Hypothalamus (tissue), 51 donors: ENCODE results near the gene DGKB.
"Not testable (repeated sequence)": the region's sequence is repeated elsewhere in the genome, so short reads cannot be mapped to it uniquely, and the experiment has no call there.

Experiments used
- DNase-seq, 51 donors: peaks; one replicate each; lab custom pipeline; 2025; lab: John Stamatoyannopoulos, UW

DGKB gene

DNA sequence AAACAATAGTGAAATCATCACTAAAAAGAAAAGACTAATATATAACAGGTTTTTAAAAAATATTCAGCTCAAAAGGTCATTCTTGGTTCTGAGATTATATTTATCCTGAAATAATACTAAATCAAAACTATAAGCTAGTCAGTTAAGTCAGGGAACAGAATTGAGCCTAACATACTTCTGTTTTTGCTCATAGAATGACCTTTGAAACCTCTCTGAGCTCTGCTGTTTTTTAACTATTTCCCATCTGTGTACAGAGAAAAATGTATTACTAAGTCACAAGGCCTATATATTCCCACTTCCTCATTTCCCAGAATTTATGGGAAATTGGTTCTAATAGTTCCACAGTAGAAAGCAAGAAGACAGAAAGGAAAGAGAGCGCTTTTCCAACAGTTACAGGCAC, 566.3 kb downstream of the DGKB start:
- no peak for DNase-seq

DNA sequence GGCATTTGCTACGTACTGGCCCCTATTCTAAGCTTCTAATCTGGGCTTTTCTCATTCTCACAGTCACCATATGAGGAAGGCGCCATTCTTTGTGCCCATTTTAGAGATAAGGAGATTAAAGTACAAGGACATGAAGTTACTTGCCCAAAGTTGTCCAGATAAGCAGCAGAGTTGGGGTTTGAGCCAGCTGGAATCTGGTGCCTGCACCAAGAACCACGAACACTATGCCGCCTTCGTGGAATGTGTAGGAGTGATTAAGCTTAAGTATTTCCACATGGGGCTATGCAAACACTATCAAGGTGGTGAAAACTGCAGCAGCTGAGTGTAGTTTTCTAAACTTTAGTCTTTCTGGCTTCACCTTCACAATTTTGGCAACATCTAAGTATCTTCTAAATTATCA, 570.4 kb downstream of the DGKB start:
- DNase-seq, result no peak

DNA sequence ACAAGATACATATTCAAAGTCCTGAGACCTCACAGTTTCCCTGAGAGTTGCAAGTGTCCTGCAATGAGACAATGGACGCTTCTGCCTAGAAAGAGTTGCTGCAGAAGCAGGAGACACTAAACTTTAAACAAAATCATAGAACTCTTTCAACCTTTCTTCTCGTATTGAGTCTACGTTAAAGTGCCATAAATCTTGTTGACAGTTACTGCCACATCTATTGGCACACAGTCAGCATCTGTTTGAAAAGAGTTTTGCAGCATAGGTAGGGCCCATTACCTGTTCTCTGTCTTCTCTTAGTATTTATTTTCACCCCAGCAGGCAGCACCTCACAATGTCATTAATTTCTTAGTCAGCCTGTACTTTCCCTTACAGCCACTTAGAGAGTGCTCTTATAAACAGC, 577.8 kb downstream of the DGKB start:
- DNase-seq, result no peak

DNA sequence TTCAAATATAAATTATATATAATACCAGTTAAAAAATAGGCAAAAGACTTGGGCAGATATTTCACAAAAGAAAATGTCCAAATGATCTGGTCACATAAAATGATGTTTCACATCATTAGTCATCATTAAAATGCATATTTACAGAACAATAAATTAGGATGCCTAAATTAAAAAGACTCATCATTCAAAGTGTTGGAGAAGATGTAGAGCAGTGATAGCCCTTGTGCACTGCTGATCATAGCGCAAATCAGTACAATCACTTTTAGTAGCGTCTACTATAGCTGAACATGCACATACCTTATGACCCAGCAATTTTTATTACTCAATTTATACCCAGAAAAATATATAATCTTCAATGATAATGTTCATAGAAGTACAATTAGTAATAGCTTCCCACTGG, 579.8 kb downstream of the DGKB start:
- DNase-seq, result no peak

DNA sequence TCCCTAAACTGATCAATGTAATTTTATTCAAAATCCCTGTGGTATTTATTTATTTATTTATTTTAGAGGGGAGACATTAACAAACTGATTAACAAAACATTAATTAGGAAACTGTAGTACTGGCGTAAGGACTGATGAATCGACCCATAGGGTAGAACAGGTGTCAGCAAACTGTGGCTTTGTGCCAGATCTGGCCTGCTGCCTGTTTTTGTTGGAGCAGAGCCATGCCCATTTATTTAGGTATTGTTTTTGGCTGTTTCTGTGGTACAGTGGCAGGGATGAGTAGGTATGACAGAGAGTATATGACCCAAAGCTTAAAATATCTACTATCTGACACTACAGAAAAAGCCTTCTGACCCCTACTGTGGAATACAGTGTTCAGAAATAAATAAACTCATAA, 580.6 kb downstream of the DGKB start:
- no peak for DNase-seq

DNA sequence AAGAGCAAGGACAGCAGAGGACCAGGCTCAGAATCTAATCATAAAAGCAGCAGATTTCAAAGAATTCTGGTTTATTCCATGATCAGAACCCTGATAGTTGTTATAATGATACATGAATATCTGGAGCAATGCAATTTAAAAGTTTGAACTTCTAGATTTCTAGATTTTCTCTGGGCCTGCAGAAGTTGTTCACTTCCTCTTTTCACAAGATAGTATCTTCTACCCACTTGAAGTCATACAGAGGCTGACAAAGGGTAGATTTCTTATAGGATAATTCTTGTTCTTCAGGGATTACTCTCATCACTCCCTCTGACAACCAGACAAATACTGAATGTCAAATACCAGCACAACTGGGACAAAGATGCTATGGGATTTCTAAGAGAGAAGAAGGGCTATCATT, 593.1 kb downstream of the DGKB start:
- no peak for DNase-seq

DNA sequence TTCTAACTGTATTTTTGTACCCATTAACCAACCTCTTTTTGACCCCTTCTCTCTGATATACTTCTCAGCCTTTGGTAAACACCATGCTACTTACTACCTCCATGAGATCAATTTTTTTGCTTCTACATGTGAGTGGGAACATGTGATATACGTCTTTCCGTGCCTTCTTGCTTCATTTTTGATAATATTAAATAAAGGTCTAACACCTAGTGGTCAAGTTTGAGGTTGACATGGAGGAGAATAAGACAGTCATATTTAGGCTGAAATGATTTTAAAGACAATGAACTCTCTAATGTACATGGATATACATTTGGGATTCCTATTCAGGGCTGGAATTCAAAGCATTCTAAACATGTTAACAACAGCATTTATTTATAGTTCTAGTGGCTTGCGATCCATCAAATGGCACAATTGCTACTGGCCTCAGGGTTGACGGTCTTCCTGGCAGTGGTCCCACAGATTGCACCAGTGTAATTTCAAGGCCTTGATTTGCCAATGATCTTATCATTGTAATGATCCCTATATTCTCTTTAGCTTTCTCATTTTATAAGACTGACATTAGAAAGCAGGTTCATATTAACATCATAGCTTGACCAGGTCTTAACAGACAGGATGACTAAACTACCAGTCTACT, 597.2 kb downstream of the DGKB start:
- DNase-seq, result no peak

DNA sequence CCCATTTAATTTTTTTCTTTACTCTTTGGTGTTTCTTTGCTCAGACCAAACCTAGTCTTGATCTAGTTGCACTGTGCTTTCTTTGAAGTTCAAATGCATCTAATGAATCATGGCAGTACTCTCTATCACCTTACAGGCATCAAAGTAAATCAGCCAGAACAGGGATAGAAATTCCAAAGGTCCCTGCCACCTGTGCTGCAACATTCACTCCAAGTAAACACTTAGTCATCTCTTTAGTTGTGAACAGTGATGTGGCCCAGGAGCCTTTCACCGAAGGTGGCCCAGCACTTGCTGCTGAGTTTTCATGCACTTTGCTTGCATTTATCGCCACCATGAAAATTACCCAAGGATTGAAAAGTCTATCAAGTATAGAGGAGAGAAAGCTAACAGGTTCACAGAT, 599.0 kb downstream of the DGKB start:
- DNase-seq, result no peak

DNA sequence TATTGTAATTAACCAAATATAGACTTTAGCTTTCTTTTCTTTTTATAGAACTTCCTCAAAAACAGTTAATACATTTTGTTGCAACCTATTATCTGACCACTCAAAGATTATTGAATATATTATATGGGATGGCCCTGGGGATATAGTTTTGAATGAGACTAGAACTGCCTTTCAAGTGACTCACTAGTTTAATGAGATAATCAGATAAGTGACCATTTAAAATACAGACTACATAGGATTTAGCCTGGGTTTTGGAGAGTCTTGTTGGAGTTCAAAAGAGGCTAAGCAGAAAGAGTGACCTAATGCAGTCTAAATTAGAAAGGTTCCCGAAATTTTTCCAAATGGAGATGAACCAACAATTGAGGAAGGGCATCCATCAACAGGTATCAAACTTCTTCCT, 607.9 kb downstream of the DGKB start:
- DNase-seq, result no peak

DNA sequence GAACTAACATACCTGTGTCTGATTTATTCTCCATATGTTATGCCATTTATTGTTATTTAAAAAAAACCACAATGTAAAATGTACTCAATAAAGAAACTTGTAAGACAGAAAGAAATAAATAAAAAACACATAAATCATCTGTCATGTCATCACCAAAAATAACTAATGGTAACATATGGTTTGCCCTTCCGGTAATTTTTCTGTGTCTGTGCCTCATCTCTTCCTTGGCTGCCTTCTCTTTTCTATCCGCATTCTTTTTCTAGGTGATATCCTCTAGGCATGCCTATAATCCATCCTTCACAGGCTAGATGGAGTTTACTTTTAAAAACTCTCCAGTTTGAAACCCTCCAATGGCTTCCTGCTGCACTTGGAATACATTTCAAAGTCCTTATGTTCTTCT, 609.1 kb downstream of the DGKB start:
- no peak for DNase-seq

DNA sequence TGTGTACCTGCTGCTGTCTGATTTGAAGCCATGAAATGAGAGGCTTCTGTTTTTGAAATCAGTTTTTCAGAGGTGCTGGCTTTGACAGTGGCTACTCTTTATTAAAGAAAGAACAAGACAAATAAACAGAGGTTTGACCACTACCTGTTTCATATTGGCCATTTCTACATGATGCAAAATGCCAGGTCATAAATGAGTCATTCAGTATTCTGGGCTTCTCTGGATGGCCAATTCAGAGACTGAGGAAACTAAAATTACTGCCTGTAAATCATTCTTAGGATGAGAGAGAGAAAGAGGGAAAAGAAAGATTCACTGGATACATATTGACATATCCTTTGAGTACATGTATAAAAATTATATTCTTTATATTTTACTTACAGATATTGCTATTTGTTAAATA, 609.8 kb downstream of the DGKB start:
- no peak for DNase-seq

DNA sequence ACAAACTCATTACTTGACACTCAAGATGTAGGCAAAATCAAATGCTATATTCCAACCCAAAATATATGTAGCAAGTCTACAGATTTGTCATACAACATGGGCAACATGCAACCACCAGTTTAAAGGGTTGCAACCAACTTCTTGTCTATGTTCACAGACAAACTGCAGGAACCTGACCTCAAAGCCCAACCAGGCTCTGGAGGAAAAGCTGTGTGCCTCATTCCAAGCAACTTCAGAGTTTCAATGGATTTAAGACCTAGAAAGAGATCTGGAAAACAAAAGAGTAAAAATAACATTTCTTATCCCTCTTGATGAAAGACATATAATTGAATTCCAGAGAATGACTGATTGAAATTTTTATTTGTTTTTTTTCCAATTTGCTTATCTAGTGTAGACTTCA, 612.6 kb downstream of the DGKB start:
- DNase-seq, result no peak

DNA sequence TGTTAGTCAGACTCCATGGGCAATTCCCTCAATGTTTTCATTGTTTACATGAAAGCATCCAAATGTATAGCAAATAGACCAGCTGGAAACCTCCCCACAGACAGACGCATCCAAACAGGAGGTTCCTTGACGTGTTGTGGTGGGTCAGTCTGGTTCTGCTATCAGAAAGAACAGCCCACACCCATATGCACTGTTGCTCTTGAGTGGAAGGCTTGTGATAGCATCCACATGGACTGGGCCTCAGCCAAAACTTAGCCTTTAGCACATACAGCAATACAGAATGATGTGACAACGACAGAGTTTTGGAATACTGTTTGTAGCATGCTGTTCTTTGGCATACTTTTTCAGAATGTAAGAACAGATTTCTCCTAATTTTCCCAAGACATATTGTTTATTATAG, 613.9 kb downstream of the DGKB start:
- no peak for DNase-seq

DNA sequence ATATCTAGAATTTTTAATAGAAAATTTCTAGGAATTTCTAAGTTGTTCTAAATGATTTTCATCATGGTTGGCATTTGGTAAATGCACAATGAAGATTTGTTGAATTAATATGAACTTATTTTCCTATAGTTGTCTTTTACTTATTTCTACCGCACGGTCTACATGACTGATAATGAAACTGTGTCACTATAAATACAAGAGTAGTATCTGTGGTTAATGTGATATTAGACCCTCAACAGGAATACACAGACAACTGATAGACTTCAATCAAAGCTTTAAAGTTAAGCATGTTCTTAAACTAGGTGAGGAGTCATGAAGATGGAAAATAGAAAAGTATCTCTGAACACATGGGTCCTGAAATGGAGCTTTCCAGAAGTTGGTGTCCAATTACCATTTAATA, 615.2 kb downstream of the DGKB start:
- no peak for DNase-seq

DNA sequence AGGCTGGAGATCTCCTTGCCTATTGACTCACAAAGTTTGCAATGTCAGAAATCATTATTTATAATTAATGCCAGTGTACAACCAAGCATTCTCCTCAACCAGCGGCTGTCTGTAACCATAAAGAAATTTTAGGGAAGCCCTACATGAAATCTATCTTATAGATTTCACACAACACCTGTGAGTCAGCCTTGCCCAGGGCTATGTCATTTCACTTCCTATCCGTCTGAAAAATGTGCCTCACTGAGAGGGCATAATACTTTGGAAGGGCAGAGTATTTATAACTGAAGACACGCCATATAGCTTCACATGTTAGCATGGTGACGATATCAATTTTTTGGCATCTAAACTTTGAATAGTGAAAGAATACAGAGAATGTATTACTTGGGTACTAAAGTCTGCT, 616.5 kb downstream of the DGKB start:
- DNase-seq, result no peak

DNA sequence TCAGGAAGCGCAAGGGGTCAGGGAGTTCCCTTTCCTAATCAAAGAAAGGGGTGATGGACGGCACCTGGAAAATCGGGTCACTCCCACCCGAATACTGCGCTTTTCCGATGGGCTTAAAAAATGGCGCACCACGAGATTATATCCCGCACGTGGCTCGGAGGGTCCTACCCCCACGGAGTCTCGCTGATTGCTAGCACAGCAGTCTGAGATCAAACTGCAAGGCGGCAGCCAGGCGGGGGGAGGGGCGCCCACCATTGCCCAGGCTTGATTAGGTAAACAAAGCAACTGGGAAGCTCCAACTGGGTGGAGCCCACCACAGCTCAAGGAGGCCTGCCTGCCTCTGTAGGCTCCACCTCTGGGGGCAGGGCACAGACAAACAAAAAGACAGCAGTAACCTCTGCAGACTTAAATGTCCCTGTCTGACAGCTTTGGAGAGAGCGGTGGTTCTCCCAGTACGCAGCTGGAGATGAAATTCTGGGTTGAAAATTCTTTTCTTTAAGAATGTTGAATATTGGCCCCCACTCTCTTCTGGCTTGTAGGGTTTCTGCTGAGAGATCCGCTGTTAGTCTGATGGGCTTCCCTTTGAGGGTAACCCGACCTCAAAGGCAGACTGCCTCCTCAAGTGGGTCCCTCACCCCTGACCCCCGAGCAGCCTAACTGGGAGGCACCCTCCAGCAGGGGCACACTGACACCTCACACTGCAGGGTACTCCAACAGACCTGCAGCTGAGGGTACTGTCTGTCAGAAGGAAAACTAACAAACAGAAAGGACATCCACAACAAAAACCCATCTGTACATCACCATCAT, 623.3 kb downstream of the DGKB start:
- not testable (repeated sequence) for DNase-seq

DNA sequence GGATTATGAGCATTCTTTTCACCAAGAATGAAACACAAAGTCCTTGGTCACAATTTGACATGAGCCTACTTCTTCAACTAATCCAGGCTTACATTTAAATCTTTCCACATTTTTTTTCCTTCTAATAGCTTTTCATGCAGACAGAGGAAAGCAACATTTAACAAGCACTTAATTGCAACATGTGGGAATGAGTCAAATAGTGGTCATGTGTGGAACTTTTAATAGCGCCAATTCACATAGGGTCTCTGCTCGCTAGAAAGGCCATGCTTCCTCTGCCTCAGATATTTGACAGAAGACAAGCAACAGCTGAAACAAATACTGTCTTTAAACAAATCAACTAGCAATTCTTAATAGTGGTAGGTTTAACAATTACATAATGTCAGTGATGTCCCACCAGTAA, 627.2 kb downstream of the DGKB start:
- no peak for DNase-seq

DNA sequence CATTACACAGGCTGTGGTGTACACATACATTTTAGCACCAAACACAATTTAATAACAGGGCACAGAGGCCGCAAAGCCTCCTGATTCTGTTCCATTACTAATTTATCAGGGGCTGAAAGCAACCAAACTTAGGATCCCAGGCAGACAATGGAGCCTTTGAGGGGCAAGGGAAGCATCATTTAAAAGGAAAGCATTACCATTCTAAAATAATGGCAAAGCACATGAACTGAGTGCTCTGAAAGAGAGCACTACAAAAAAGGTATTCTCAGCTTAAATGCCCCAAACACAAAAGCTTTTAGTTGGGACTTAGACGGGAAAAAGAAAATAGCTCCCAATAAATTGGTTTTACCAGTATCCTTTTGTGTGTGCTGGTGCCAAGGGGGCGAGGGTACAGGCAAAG, 631.1 kb downstream of the DGKB start:
- DNase-seq, result no peak

DNA sequence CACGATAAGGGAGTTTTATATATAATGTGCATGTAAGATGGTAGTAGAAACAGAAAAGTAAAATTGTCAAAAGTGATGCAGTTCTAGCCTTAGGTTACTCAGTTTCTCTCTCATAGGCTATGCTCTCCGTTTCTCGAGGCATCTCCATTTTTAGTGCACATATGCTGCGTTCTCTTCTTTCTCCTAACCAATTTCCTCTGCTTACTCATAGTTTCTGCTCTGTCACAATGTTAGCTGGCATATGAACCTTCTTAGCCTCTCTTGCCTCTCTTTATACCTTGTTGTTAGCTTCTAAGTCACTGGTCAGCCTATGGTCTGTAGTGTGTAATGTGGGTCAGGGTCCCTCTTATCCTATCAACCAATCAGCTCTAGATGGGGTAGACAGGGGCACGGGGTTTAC, 632.5 kb downstream of the DGKB start:
- DNase-seq, result no peak

DNA sequence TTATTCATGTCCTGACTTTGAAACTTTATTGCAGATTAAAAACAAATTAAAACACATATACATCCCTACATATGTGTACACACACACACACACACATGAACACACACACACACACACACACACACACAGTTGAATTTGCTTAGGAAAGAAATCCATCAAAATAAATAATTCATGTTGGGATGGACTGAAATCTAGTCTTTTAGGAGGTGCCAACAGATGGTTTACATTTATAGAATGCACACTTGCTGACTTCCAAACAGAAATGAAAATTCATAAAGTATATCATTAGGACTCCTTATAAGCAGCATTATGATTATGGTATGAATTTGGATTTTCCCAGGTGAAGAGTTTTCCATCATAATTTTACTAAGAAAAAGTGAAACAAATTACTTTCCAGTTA, 642.5 kb downstream of the DGKB start:
- no peak for DNase-seq

DNA sequence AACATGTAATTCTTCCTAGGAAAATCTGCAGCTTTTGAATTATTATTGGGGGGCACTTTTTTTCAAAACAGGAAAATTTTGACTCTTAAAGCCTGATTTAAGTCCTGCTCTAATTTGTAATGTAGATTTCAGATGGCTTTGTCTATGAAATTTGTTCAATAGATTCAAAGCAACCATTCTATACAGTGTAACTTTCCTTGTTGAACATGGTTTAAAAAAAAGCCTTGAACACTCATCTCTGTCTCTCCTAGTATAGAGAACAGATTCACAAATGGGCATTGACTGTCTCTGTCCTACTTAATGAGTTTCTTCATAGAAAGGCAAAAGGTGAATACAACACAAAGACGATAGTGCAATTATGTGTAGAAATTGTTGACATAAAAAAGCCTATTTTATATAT, 643.7 kb downstream of the DGKB start:
- DNase-seq, result no peak

DNA sequence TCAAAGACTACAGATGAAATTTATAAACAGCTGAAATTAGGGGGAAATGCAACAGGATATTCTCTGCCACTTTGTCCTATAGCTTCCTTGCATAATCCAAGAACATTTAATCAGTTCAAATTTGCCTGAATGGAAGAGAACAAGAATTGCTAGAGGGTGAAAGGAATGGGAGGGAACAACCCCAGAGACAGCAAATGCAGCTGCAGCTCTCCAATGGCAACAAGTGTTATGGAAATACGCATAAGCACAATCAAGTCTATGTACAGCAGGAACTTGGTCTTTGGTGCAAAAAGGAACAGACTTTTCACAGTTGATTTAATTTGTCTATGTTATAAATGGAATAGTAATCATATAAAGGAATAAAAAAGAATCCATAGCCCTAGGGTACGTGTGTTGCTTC, 644.1 kb downstream of the DGKB start:
- DNase-seq, result no peak

DNA sequence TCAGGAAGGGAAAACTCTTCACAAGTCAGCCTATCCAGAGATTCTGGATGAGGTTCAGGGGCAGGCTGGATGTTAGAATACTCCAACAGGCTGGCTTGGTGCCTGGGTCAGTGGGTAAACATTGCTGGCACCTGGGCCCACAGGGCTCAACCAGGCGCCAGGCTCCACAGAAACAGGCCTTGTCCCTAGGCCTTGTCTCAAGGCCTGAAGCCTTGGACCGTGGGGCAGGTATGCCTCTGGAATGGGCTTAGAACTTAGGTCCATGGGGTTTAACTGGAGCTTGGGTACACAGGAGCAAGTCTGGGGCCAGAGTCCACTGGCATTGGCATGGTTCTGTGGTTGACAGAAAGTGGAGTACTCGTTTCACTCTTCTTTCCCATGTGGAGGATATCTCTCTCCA, 650.1 kb downstream of the DGKB start:
- no peak for DNase-seq
